Activated gamma-delta T cell treated with anti-CD3 and anti-CD28 coated beads, Interleukin-2, amount 50 U/mL, for 16 hours (primary cell): Measurements from ENCODE around the gene DOCK1.

Experiments used
- DNase-seq: peaks from one replicate; pipeline ENCODE4 v3.0.0-alpha.2; 2020; ENCODE audit warnings: low read depth

DOCK1 gene

GRCh38 chr10:127402596-127403409 is 497.6 kb downstream of the DOCK1 start:
- no peak for DNase-seq

DNA sequence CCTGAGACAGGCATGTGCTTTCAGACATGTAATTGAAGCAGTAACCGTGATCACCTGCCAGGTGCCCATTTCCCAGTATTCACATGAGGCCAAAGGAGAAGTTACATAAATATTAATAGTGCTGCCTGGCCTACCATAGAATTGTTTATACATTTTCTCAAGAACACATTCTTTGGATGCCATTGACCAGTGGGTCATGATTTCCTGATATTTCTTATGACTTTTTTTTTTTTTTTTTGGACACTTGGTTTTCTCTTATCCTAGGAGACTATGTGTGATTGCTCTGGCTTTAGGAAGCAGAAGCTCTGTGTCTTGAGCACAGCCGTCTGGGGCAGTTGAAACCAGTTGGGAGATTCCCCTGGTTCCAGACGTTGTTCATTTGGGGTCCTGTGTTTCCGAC is 500.0 kb downstream of the DOCK1 start:
- DNase-seq: no peak

- DNase-seq: no peak
Measured at GRCh38 chr10:127406018-127406550, 500.9 kb downstream of the DOCK1 start.

- no peak for DNase-seq
Measured at GRCh38 chr10:127407551-127407950, 502.3 kb downstream of the DOCK1 start.

GRCh38 chr10:127408112-127408710 is 503.0 kb downstream of the DOCK1 start:
- no peak for DNase-seq

DNA sequence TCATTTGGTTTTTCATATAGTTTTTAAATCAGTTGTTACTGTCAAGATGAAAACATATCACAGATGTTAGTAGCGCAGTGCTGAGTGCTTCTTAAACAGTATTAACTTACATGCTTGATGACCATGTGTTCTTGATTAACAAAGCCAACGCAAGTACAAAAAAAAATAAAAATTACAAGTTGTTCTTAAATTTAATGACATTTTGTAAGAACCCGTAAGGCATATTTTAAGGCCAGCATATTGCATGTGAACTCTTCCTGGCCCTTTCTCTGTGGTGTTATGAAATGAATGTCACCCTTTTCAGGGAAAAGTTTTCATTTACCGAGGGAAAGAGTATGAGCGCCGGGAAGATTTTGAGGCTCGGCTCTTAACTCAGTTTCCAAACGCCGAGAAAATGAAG is 503.5 kb downstream of the DOCK1 start:
- DNase-seq: no peak

DNA sequence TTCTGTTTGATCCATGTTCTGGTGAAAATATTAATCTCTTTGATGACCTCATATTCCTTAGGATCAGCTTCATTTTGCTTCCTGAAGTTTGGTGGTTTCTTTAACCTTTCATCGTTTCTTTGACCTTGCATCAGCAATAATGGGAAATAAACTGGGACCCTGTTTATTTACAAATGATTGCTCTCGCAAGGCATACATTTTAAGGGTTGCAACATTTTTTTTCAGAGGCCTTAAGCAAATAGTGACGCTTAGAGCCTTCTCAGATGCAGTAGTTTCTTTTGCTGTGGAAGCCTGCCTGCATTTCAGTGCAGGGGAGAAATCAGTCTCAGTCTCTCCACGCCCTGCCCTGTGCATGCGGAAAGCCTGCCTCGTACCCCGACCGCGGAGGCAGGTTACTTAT is 504.8 kb downstream of the DOCK1 start:
- no peak for DNase-seq

DNA sequence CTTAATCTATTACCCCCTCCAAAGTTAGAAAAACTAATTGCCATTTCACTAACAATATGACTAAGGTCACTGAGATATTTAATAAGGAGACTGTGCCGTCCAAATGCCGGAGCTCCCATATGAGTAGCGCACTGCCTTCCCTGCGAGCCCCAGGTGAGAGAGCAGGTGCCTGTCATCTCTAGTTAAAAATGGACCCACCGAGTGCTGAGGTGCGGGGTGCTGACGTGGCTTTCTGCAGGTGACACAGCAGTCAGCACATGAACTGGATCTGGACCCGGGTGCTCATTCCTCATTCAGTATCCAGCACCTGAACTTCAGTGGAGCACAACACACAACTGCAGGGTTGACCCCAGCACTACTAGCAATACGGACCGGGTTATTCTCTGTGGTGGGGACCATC is 505.8 kb downstream of the DOCK1 start:
- DNase-seq: no peak

DNA sequence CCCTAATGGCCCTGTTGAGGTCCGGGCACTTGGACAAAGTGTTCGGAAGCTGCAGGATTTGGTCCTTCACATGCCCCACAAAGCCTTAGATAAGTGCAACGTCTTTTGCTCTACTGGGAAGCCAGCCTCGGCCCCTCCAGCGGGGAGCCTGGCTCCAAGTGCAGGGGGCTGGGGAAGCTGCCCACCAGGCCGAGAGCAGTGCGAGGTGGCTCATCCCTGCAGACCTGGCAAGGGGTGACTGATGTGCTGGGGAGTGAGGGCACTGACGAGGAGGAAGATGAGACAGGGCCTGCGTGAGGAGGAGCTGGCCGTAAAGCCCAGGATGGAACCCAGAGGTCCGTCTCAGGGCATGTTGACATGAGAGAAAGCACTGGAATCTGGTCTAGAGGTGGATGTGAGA is 508.1 kb downstream of the DOCK1 start:
- DNase-seq: no peak

- DNase-seq: no peak
Measured at GRCh38 chr10:127414024-127414423, 508.8 kb downstream of the DOCK1 start.

DNA sequence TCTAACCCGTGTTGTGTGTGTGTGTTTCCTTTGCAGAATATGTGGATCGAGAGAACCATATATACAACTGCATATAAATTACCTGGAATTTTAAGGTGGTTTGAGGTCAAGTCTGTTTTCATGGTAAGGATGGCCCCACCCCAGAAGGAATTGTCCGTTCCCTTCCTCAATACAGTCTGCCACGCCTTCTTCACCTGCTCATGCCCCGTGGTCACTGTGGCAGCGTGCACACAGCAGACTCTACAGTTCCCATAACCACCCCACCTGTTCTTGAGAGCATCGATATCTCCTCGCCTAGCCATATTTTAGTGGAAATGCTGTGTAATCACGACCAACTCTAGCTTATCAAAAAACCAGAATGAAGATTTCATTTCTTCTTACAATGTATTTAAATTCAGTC is 509.9 kb downstream of the DOCK1 start:
- no peak for DNase-seq

GRCh38 chr10:127415901-127416581 is 510.8 kb downstream of the DOCK1 start:
- DNase-seq: no peak

DNA sequence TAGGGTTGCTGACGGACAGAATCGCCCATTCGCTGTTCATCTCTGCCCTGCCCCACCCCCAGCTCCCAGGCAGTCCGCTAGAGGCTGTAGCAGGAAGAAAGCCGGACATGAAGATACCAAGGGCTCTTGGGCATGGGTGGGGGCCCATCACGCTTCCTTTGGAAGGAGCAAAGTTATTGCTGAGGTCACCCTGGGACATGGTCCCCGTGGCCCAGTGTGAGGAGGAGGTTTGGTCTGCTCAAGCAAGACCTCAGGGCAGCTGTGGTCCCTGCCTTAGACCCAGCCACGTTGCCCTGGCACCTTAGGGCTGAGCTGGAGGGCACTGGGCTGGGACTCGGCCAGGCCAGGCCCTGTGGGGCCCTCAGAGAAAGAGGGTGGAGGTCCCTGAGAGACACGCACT is 511.8 kb downstream of the DOCK1 start:
- DNase-seq: no peak

DNA sequence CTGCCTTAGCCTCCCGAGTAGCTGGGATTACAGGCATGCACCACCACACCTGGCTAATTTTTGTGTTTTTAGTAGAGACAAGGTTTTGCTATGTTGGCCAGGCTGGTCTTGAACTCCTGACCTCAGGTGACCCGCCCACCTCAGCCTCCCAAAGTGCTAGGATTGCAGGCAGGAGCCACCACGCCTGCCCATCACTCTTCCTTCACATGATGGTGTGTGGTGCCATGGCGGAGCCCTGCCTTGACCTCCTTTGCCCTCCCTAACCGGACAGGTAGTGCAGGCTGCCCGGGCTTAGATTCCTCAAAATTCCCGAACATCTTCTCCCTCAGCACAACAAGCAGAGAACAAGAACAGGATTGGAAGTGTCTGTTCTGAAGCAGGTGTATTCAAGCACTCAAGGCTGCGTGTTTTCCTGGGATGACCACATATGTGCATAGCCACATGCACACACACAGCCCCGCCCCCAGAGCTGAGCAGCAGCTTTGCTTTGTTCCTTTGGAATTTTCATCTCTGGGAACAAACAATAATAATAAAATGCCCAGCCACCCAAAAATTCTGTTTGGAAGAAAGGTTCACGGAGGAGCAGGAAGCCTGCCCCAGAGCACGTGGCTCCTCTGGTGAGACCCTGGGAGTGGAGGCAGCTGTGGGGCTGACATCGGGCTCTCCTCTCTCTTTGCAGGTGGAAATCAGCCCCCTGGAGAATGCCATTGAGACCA is 512.6 kb downstream of the DOCK1 start:
- DNase-seq: no peak

GRCh38 chr10:127418536-127419168 is 513.4 kb downstream of the DOCK1 start:
- no peak for DNase-seq

- DNase-seq: no peak
Measured at GRCh38 chr10:127420138-127420684, 515.0 kb downstream of the DOCK1 start.

GRCh38 chr10:127423218-127423915 is 518.1 kb downstream of the DOCK1 start:
- no peak for DNase-seq

- no peak for DNase-seq
Measured at GRCh38 chr10:127424594-127425264, 519.5 kb downstream of the DOCK1 start.

GRCh38 chr10:127426746-127427145 is 521.5 kb downstream of the DOCK1 start:
- no peak for DNase-seq

- no peak for DNase-seq
Measured at GRCh38 chr10:127427926-127428325, 522.7 kb downstream of the DOCK1 start.
